Mesenteric fat pad (tissue), 1 donor: ENCODE measurements around the gene ACAD8. TPM values are rescaled to one million over a fixed set of nuclear protein-coding genes. Genes with fewer than 3 reads are reported as not detected.
"Not testable (repeated sequence)": the region's sequence is repeated elsewhere in the genome, so short reads cannot be mapped to it uniquely, and the experiment has no call there.

ENCODE experiments used
- DNase-seq: peaks from one replicate; pipeline ENCODE4 v3.0.0-alpha.2; 2020; ENCODE audit warnings: low spot score
- total RNA-seq: library from RNA; stranded (reverse); fragmentation: NEBNext Ultra II Directional; extraction: Animal tissue kit (Norgen Biotek cat#: 25700); gene quantifications from one replicate; pipeline ENCODE4 v1.2.1, GENCODE V29; 2021
- donor health status: DM: yes; HTN: yes; CAD: no.

ACAD8 gene
- total RNA-seq, 1 donor from 2014 or later, result 24.5 TPM

- DNase-seq, result no peak
Observed at GRCh38 chr11:134238956-134239355, 14.4 kb upstream of the ACAD8 start.

GRCh38 chr11:134240592-134240991 lies 12.8 kb upstream of the ACAD8 start:
- no peak for DNase-seq

- DNase-seq, result no peak
Observed at GRCh38 chr11:134242376-134242775, 11.0 kb upstream of the ACAD8 start.

- DNase-seq, result no peak
Observed at GRCh38 chr11:134243913-134244312, 9.5 kb upstream of the ACAD8 start.

GRCh38 chr11:134244593-134244992 lies 8.8 kb upstream of the ACAD8 start:
- no peak for DNase-seq

DNA sequence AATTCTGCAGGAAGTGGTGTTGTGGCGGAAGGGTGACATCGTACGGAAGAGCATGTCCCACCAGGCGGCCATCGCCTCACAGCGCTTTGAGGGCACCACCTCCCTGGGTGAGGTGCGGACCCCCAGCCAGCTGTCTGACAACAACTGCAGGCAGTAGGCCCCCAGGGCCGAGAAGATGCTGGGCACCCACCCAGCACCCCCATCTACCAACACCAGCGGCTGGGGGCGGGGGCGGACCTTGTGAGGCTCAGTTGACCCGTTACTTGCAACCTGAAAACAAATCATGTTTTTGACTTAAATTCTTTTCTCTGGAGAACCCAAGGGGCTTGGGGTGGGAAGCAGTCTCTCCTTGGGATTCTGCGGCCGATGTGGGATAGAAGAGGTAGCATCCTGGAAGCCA lies 7.9 kb upstream of the ACAD8 start:
- DNase-seq, result no peak

DNA sequence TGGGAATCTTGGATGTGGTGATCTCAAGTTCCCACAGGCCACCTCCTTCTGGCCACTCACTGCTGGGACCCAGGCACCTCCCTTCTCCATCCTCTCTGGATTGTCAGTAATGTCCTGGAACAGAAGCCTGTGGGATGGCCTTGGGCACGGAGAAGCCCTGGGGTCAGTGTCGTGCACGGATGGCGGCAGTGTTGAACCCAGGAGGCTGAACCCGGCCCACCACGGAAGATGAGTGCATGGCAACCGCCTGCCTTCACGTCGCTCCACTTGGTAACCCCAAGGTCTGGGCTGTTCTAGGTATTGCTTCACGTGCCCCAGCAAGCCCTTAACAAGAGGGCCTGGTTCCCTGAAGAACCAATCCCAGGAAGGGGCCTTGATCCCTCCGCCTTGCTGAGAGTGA lies 7.3 kb upstream of the ACAD8 start:
- no peak for DNase-seq

- no peak for DNase-seq
Observed at GRCh38 chr11:134246678-134247077, 6.7 kb upstream of the ACAD8 start.

- DNase-seq, result no peak
Observed at GRCh38 chr11:134248910-134249480, 4.4 kb upstream of the ACAD8 start.

DNA sequence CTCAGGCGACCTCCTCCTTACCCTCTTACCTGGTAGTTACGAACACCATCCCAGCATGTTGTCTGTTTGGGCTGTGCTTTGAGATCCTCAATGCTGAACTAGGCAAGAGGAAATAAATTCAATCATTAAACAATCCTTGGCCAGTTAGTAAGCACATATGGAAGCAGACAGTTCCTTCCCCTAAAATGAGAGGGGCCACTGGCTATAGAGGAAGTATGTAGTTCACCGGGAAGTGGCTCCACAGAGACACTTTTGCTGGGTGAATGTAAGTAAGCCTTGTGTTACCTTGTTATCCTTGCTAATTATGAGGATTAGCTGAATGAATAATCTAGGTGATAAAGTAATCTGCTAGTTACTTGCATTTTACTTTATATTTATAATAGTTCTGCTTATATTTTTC lies 3.1 kb upstream of the ACAD8 start:
- DNase-seq, result no peak

GRCh38 chr11:134250675-134251074 lies 2.7 kb upstream of the ACAD8 start:
- no peak for DNase-seq

- no peak for DNase-seq
Observed at GRCh38 chr11:134252346-134253187, 801 bp upstream of the ACAD8 start.

DNA sequence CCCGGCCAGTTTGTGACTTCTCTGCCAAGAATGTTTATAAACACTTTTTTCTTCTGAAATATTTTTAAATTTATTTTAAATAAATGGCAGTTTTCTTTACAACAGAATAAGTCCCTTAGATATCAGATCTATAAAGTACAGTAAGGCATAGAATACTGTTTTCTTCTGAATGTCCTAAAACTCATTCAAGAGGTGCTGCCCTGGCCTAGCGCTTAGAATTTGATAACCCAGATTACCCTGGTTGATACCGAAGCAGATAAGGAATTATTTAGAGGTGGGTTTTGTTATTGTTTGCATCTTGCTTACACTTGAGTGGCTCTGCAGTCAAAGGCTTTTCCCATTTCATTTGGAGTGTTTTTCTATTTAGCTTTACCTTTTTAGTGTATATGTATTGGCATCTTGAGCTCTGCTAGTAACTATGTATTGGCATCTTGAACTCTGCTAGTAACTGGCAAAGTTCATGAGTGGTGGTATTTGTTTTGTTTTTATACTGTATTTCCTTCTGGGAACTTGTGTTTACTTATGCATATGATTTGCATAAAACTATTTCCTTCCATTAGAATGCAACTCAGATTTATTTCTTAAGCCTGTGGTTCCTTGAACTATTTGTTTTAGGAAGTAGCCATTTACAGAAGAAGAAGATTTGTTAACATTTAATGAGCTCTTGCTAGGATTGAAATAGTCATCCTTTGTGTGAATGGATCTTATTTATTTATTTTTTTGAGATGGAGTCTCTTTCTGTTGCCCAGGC lies 1.2 kb downstream of the ACAD8 start:
- DNase-seq, result no peak

- not testable (repeated sequence) for DNase-seq
Observed at GRCh38 chr11:134255184-134255561, 1.8 kb downstream of the ACAD8 start.

DNA sequence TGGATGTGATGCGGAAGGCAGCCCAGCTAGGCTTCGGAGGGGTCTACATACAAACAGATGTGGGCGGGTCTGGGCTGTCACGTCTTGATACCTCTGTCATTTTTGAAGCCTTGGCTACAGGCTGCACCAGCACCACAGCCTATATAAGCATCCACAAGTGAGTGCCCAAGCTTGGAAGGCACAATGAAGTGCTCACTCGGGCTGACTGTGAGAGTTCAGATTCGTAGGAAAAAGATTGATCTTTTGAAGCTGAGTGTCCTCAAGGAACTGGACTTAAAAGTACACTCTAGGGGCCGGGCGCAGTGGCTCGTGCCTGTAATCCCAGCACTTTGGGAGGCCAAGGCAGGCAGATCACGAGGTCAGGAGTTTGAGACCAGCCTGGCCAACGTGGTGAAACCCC lies 3.7 kb downstream of the ACAD8 start:
- no peak for DNase-seq

GRCh38 chr11:134258577-134258976 lies 5.2 kb downstream of the ACAD8 start:
- DNase-seq, result no peak

- DNase-seq, result no peak
Observed at GRCh38 chr11:134260503-134260902, 7.1 kb downstream of the ACAD8 start.

DNA sequence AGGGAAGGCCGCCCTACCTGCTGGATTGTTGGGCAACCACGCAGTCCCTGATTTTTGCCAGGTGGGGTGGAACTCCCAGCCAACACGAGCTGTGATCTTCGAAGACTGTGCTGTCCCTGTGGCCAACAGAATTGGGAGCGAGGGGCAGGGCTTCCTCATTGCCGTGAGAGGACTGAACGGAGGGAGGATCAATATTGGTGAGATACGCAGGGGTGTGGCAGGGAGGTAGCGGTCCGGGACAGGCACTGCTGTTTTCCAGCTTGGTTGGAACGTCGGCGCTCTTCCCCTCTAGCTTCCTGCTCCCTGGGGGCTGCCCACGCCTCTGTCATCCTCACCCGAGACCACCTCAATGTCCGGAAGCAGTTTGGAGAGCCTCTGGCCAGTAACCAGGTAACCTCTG lies 7.6 kb downstream of the ACAD8 start:
- DNase-seq, result no peak

DNA sequence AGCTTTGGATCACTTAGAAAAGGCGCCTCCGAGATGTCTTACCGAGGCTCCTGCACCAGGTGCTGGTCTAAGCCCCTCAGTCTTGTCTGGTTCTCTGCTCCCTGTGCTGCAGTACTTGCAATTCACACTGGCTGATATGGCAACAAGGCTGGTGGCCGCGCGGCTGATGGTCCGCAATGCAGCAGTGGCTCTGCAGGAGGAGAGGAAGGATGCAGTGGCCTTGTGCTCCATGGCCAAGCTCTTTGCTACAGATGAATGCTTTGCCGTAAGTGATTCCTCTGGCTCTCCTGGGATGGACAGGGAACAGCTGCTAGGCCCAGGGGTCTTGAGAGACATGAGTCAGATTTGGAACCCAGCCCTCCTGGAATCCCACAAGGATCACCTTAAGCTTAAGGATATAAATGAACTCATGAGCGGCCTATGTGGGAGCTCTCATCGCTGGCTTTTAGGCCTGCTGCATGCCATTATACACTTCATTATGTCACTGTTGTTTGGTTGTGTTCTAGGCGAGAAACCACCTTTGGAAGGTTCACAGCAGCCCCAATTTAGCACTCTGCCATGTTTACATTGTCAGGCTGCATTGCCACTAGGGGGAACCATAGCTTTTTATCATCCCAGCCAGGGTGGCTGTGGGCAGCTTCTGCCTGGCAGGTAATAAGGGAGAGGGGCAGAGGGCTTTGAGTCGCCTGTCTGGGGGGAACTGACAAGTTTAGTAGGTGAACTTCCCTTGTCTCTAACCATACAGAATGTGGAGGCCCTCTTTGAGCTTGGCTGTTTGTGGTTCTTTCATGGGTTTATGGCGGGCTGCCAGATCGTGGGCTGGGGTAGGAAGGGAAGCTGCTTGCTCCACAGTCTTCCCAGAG lies 8.5 kb downstream of the ACAD8 start:
- DNase-seq, result no peak

- DNase-seq, result no peak
Observed at GRCh38 chr11:134264966-134265764, 11.8 kb downstream of the ACAD8 start.

DNA sequence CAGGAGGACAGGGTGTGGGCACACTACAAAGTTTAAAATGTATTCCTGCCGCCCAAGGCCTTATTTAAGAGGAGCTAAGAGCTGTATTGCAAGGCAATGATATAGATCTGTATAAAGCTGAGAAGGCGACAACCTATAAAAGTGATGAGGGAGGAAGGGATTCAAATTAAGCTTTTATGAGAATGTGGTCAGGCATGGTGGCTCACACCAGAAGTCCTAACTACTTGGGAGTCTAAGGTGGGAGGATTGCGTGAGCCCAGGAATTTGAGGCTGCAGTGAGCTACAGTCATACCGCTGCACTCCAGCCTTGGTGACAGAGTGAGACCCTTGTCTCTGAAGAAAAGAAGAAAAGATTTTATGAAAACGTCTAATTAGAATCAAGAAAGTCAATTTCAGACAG lies 13.1 kb downstream of the ACAD8 start:
- DNase-seq, result no peak
